H1 (cell line): ENCODE measurements around the gene TRMT61A. TPM values are rescaled to one million over a fixed set of nuclear protein-coding genes. Genes with fewer than 3 reads are reported as not detected.

Experiments used
- ATF3 ChIP-seq: IDR thresholded peaks from 2 replicates; pipeline ENCODE4 v1.6.1; 2011; ENCODE audit warnings: low read depth, mild to moderate bottlenecking, low read length; ENCODE audit not compliant: insufficient read depth
- BCL11A ChIP-seq, 2 experiments: IDR thresholded peaks; one replicate each; pipeline ENCODE4 v1.6.1; 2011; ENCODE audit warnings: low read depth in 2 of 2, low read length in 2 of 2, mild to moderate bottlenecking in 2 of 2
- EP300 ChIP-seq, 2 experiments: IDR thresholded peaks; 1 replicate in 1 of 2; 2 replicates in 1 of 2; pipeline ENCODE4 v1.6.1; 2011 to 2012; ENCODE audit warnings: low read depth in 2 of 2, low read length in 2 of 2, mild to moderate bottlenecking in 2 of 2, borderline replicate concordance in 1 of 2, inconsistent platforms in 1 of 2, moderate library complexity in 1 of 2
- HDAC6 ChIP-seq: IDR thresholded peaks from one replicate; pipeline ENCODE4 v1.7.1; 2012; ENCODE audit warnings: low read depth, mild to moderate bottlenecking, inconsistent platforms, low read length, moderate library complexity
- RBBP5 ChIP-seq: IDR thresholded peaks from 2 replicates; pipeline ENCODE4 v1.7.1; 2012; ENCODE audit warnings: low read depth, mild to moderate bottlenecking, inconsistent platforms, low read length, moderate library complexity, borderline replicate concordance
- RNF2 ChIP-seq: fragments of 200-900, 300-1000 bp; sonication (generic); IDR thresholded peaks from 2 replicates; pipeline ENCODE4 v1.7.1; 2016; ENCODE audit warnings: borderline replicate concordance, low read depth, mild to moderate bottlenecking, antibody characterized with exemption, low read length; ENCODE audit not compliant: poor library complexity, severe bottlenecking; ENCODE audit errors: missing control alignments
- SRF ChIP-seq: IDR thresholded peaks from 2 replicates; pipeline ENCODE4 v1.6.1; 2011; ENCODE audit warnings: mild to moderate bottlenecking, low read depth, low read length, moderate library complexity
- TEAD4 ChIP-seq: IDR thresholded peaks from 2 replicates; pipeline ENCODE4 v1.6.1; 2012; ENCODE audit warnings: low read depth, low read length, inconsistent platforms, mixed read lengths
- USF2 ChIP-seq: IDR thresholded peaks from 2 replicates; pipeline ENCODE4 v1.6.1; 2011; ENCODE audit warnings: low read length, improper control_type of control experiment
- polyA plus RNA-seq, 7 experiments: library from polyadenylated mRNA; depleted of rRNA in 3 of 7; stranded (reverse) in 5 of 7; unstranded in 2 of 7; fragments of >200 nt in 5 of 7; fragments of 200-250 nt in 2 of 7; gene quantifications; 1 replicate in 5 of 7; 2 replicates in 1 of 7; 4 replicates in 1 of 7; pipeline versions ENCODE4 v1.2.1 to v1.2.3, GENCODE V29; 2011 to 2013; ENCODE audit warnings: missing spikeins in 2 of 7, mixed read lengths in 2 of 7
- total RNA-seq: library from RNA; stranded (reverse); fragmentation: NEBNext Ultra II Directional; extraction: Animal tissue kit (Norgen Biotek cat#: 25700); gene quantifications from 2 replicates; pipeline ENCODE4 v1.2.1, GENCODE V29; 2021

The TRMT61A gene
- total and polyA plus RNA-seq, 2 of the 8 experiments (the other 6 are each of a cell fraction or from before 2014, with no cell fraction given), result 15.8 to 19.0 TPM

- TF ChIP-seq RNF2 (no peak), HDAC6 (no peak), SRF (no peak), TEAD4 (no peak), ATF3 (peak; percentile 71; the same call in 1 of the 2 replicates), BCL11A (IDR thresholded peaks at IDR 0.05; ENCODE audit: low read depth in 2 of 2, low read length in 2 of 2) (no peak), RBBP5 (peak; percentile 96), EP300 (IDR thresholded peaks at IDR 0.05; ENCODE audit: borderline replicate concordance in 1 of 2, low read depth in 2 of 2, low read length in 2 of 2) (no peak), USF2 (no peak)
These were observed 33.6 kb downstream of the TRMT61A start, which contains the start of the genes BAG5 and COA8 (continued) for GRCh38 chr14:103562429-103563225.
